K562 (cell line): ENCODE results near the gene PAXIP1. TPM values are rescaled to one million over a fixed set of nuclear protein-coding genes. Genes with fewer than 3 reads are reported as not detected.

ENCODE experiments used
- ATF7 ChIP-seq: fragments of 450-650 bp; IDR thresholded peaks from 2 replicates; pipeline ENCODE4 v1.7.1; 2014; ENCODE audit warnings: mild to moderate bottlenecking, moderate library complexity
- BRD4 ChIP-seq: fragments of 200-600 bp; sonication (generic); IDR thresholded peaks from 2 replicates; pipeline ENCODE4 v1.6.1; 2017; ENCODE audit warnings: inconsistent platforms
- CHAMP1 ChIP-seq: fragments of 450-650 bp; IDR thresholded peaks from 2 replicates; pipeline ENCODE4 v1.6.1; 2016; ENCODE audit warnings: mild to moderate bottlenecking
- CTCF ChIP-seq, 3 experiments: IDR thresholded peaks in 2 of 3; conservative IDR thresholded peaks in 1 of 3; 2 replicates each; pipeline ENCODE4 v1.5.1; 2011 to 2012; ENCODE audit warnings: low read length in 3 of 3, mild to moderate bottlenecking in 3 of 3, control low read depth in 2 of 3, improper control_type of control experiment in 1 of 3, inconsistent platforms in 1 of 3, low read depth in 1 of 3, mixed read lengths in 1 of 3, moderate library complexity in 1 of 3; ENCODE audit not compliant: insufficient read depth in 2 of 3
- JUND ChIP-seq, 2 experiments: IDR thresholded peaks; 2 replicates in 1 of 2; 3 replicates in 1 of 2; pipeline ENCODE4 v1.6.1; 2011; ENCODE audit warnings: borderline replicate concordance in 2 of 2, low read depth in 2 of 2, low read length in 2 of 2, improper control_type of control experiment in 1 of 2, missing biosample characterization in 1 of 2, missing genetic modification characterization in 1 of 2, missing genetic modification reagents in 1 of 2
- MEF2D ChIP-seq: conservative IDR thresholded peaks from 2 replicates; pipeline ENCODE4 v1.6.1; 2016; ENCODE audit warnings: low read depth, missing genetic modification characterization, missing compliant biosample characterization
- NFRKB ChIP-seq: fragments of 450-650 bp; IDR thresholded peaks from 2 replicates; pipeline ENCODE4 v1.6.1; 2016; ENCODE audit warnings: low read depth
- SMC3 ChIP-seq: conservative IDR thresholded peaks from 2 replicates; pipeline ENCODE4 v1.6.1; 2011; ENCODE audit warnings: low read depth, low read length, improper control_type of control experiment; ENCODE audit not compliant: insufficient read depth
- SRSF3 ChIP-seq: fragments of 200-400 bp; formaldehyde crosslinking; IDR thresholded peaks from 2 replicates; pipeline ENCODE4 v1.6.1; 2016; ENCODE audit warnings: mild to moderate bottlenecking, low read length, moderate library complexity; ENCODE audit not compliant: insufficient read depth
- THRAP3 ChIP-seq: fragments of 450-650 bp; IDR thresholded peaks from 2 replicates; pipeline ENCODE4 v1.6.1; 2016; ENCODE audit warnings: mild to moderate bottlenecking, inconsistent platforms, borderline replicate concordance
- ZNF174 ChIP-seq: fragments of 250-450 bp; sonication (Bioruptor Pico); IDR thresholded peaks from 2 replicates; pipeline ENCODE4 v1.4.0; 2020; ENCODE audit warnings: mild to moderate bottlenecking
- ZNF197 ChIP-seq: fragments of 200-800 bp; sonication (Bioruptor generic); IDR thresholded peaks from 2 replicates; pipeline ENCODE4 v1.6.1; 2016; ENCODE audit warnings: low read depth, missing genetic modification characterization, missing compliant biosample characterization
- ZNF395 ChIP-seq: fragments of 200-800 bp; sonication (Bioruptor generic); IDR thresholded peaks from 2 replicates; pipeline ENCODE4 v1.6.1; 2017; ENCODE audit warnings: missing genetic modification characterization, missing compliant biosample characterization
- ZNF445 ChIP-seq: fragments of 250-450 bp; sonication (Bioruptor Pico); IDR thresholded peaks from 2 replicates; pipeline ENCODE4 v1.4.0; 2020; ENCODE audit warnings: low read depth, mild to moderate bottlenecking, moderate library complexity
- ZNF592 ChIP-seq: fragments of 450-650 bp; IDR thresholded peaks from 2 replicates; pipeline ENCODE4 v1.6.1; 2017; ENCODE audit warnings: antibody characterized with exemption, mild to moderate bottlenecking
- ZZZ3 ChIP-seq: fragments of 450-650 bp; IDR thresholded peaks from 2 replicates; pipeline ENCODE4 v1.6.1; 2016; ENCODE audit warnings: antibody characterized with exemption, mild to moderate bottlenecking, moderate library complexity
- polyA plus RNA-seq, 8 experiments: library from polyadenylated mRNA; depleted of rRNA in 4 of 8; stranded (reverse) in 5 of 8; unstranded in 3 of 8; fragments of >200 nt; fragmentation: Nextera tagmentation in 2 of 8; fragmentation: Illumina TruSeq in 1 of 8; extraction: Ambion mirVana in 2 of 8; extraction: Trizol in 1 of 8; gene quantifications; 2 replicates each; pipeline versions ENCODE4 v1.2.1 to v1.2.3, GENCODE V29; 2011 to 2014; ENCODE audit warnings: inconsistent platforms in 1 of 8, missing spikeins in 1 of 8
- total RNA-seq, 7 experiments: library from RNA; depleted of rRNA in 6 of 7; stranded (reverse); fragments of >200 nt in 6 of 7; fragmentation: Illumina TruSeq in 2 of 7; extraction: Trizol in 2 of 7; gene quantifications; 2 replicates each; pipeline versions ENCODE4 v1.2.1 to v1.2.3, GENCODE V29; 2011 to 2021; ENCODE audit warnings: low replicate concordance in 1 of 7

PAXIP1 gene
- total and polyA plus RNA-seq, 9 of the 15 experiments (the other 6 are each of a cell fraction or from before 2014, with no cell fraction given): 9.7 to 37.9 (median 28.4) TPM

- TF ChIP-seq ZNF395 (CRISPR knock-in tag) (no peak), CTCF (IDR thresholded peaks at IDR 0.05 in 2 of 3, conservative IDR thresholded peaks at IDR 0.05 in 1 of 3; ENCODE audit: insufficient read depth in 2 of 3, low read depth in 1 of 3, low read length in 3 of 3) (peak; percentile 82 to 94 (median 88)), MEF2D (no peak), NFRKB (no peak), ZNF197 (CRISPR knock-in tag) (no peak), ZNF445 (CRISPR knock-in tag) (no peak), SMC3 (peak; percentile 47), ATF7 (no peak), ZNF592 (no peak), ZNF174 (CRISPR knock-in tag) (no peak), ZZZ3 (0 out of 2 replicates have a peak, but pooled peaks have one; percentile 47), CHAMP1 (no peak), BRD4 (no peak), JUND (IDR thresholded peaks at IDR 0.05; ENCODE audit: borderline replicate concordance, low read depth, low read length) (peak; percentile 24; the same call in 1 of the 2 replicates), JUND (tag; IDR thresholded peaks at IDR 0.05; ENCODE audit: borderline replicate concordance, low read depth, low read length) (no peak; the same call in 2 of the 3 replicates), SRSF3 (no peak), THRAP3 (no peak)
Measured at GRCh38 chr7:154953006-154953684, 49.8 kb downstream of the PAXIP1 start (continued).
